OCI-LY3 (cell line): ENCODE measurements around the gene CHST8.

ENCODE experiments used
- H2AFZ ChIP-seq: fragments of 200-600, 300-600 bp; shearing (Covaris generic); 2 replicates; pipeline ENCODE4 v1.6.0; 2014; ENCODE audit warnings: antibody characterized with exemption, low read depth, low read length
- H3K27ac ChIP-seq: fragments of 200-600, 300-600 bp; sonication (generic); 2 replicates; pipeline ENCODE4 v1.5.1; 2014; ENCODE audit warnings: mild to moderate bottlenecking, low read length, moderate library complexity, mixed read lengths
- H3K27me3 ChIP-seq: fragments of 200-600, 300-600 bp; sonication (generic); 2 replicates; pipeline ENCODE4 v1.6.1; 2014; ENCODE audit warnings: low read depth, low read length, mixed read lengths
- H3K36me3 ChIP-seq: fragments of 200-600, 300-600 bp; sonication (generic); replicated peaks from 2 replicates; pipeline ENCODE3; 2014; ENCODE audit warnings: low read depth, low read length, mixed read lengths
- H3K4me1 ChIP-seq: fragments of 300-600, 200-600 bp; sonication (generic); 2 replicates; pipeline ENCODE4 v1.6.1; 2014; ENCODE audit warnings: low read length, mixed read lengths
- H3K4me2 ChIP-seq: fragments of 200-600, 300-600 bp; sonication (generic); 2 replicates; pipeline ENCODE4 v1.6.1; 2014; ENCODE audit warnings: low read length, mixed read lengths
- H3K4me3 ChIP-seq: fragments of 300-600, 200-600 bp; sonication (generic); 2 replicates; pipeline ENCODE4 v1.5.1; 2014; ENCODE audit warnings: antibody characterized with exemption, mild to moderate bottlenecking, low read length, moderate library complexity
- H3K79me2 ChIP-seq: fragments of 300-600, 200-600 bp; shearing (Covaris generic); 2 replicates; pipeline ENCODE4 v1.6.1; 2014; ENCODE audit warnings: mild to moderate bottlenecking, low read length, mixed read lengths
- H3K9ac ChIP-seq: fragments of 300-600, 200-600 bp; shearing (Covaris generic); 2 replicates; pipeline ENCODE4 v1.6.0; 2014; ENCODE audit warnings: mild to moderate bottlenecking, low read length, moderate library complexity
- H3K9me3 ChIP-seq: fragments of 200-600, 300-600 bp; shearing (Covaris generic); 2 replicates; pipeline ENCODE4 v1.6.1; 2014; ENCODE audit warnings: low read length, mixed read lengths; ENCODE audit not compliant: insufficient read depth
- H4K20me1 ChIP-seq: fragments of 200-600, 300-600 bp; sonication (generic); 2 replicates; pipeline ENCODE4 v1.6.1; 2016; ENCODE audit warnings: low read length, mixed read lengths; ENCODE audit not compliant: insufficient read depth
- EZH2phosphoT487 ChIP-seq: fragments of 200-600 bp; shearing (Covaris generic); IDR thresholded peaks from 2 replicates; pipeline ENCODE4 v1.6.1; 2018; ENCODE audit warnings: antibody characterized with exemption, mixed run types, low read depth
- TF ChIP-seq, protein P1 (sequence below): fragments of 200-600, 300-600 bp; sonication (generic); IDR thresholded peaks from 2 replicates; pipeline ENCODE4 v1.5.1; 2014; ENCODE audit warnings: antibody characterized with exemption, low read length, low read depth

CHST8 gene

DNA sequence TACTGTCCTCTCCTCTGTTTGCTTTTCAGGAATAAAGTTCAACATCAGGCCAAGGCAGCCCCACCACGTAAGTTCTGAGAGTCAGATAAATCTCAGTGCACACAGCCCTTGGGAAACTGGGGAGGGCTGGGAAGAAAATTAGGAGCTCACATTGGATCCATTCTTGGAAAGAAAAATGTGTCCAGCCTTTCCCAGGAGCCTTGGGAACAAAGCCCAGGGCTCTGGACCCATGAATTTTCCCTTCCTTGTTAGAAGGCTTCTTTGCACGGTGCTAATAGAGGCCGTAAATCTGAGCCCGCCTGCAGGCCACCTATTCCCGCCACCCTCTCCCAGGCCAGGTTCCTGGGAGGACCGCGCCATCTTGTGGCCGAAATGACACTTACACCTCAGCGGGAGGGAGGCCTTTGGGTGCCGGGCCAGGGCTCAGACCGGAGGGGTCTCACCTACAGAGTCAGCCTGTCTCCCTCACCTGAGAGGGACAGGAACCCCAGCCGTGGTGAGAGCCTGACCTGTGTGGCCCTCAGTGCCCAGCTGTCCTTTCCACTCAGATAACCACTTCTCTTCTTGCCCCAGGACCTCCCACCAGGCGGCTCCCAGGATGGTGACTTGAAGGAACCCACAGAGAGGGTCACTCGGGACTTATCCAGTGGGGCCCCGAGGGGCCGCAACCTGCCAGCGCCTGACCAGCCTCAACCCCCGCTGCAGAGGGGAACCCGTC, 149.8 kb downstream of the CHST8 start:
- no peaks in the 10 kb centered on the region for H3K79me2 ChIP-seq
- no peaks in the 10 kb centered on the region for H3K9me3 ChIP-seq
- no peaks in the 10 kb centered on the region for H3K4me1 ChIP-seq
- no peak overlapping the region for H3K9ac ChIP-seq
- no peak overlapping the region for H3K27ac ChIP-seq
- H4K20me1 ChIP-seq, result peaks cover 23% of the 10 kb centered on the region
- no peak overlapping the region for H3K4me2 ChIP-seq
- TF ChIP-seq, protein P1, sequence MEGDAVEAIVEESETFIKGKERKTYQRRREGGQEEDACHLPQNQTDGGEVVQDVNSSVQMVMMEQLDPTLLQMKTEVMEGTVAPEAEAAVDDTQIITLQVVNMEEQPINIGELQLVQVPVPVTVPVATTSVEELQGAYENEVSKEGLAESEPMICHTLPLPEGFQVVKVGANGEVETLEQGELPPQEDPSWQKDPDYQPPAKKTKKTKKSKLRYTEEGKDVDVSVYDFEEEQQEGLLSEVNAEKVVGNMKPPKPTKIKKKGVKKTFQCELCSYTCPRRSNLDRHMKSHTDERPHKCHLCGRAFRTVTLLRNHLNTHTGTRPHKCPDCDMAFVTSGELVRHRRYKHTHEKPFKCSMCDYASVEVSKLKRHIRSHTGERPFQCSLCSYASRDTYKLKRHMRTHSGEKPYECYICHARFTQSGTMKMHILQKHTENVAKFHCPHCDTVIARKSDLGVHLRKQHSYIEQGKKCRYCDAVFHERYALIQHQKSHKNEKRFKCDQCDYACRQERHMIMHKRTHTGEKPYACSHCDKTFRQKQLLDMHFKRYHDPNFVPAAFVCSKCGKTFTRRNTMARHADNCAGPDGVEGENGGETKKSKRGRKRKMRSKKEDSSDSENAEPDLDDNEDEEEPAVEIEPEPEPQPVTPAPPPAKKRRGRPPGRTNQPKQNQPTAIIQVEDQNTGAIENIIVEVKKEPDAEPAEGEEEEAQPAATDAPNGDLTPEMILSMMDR, result peak; percentile 92
- TF ChIP-seq EZH2phosphoT487, result no peak
- no peak overlapping the region for H2AFZ ChIP-seq
- peaks cover 26% of the 10 kb centered on the region for H3K27me3 ChIP-seq
- H3K36me3 ChIP-seq, result no peaks in the 10 kb centered on the region
- no peak overlapping the region for H3K4me3 ChIP-seq

GRCh38 chr19:33772102-33772857, 150.5 kb downstream of the CHST8 start:
- Histone ChIP-seq H4K20me1 (peaks cover 16% of the 10 kb centered on the region), H3K4me1 (no peaks in the 10 kb centered on the region), H3K36me3 (no peaks in the 10 kb centered on the region), H3K79me2 (no peaks in the 10 kb centered on the region), H3K27ac (no peak overlapping the region), H3K4me2 (no peak overlapping the region), H3K9me3 (no peaks in the 10 kb centered on the region), H3K4me3 (no peak overlapping the region), H2AFZ (no peak overlapping the region), H3K27me3 (peaks cover 26% of the 10 kb centered on the region), H3K9ac (no peak overlapping the region)
- TF ChIP-seq, protein P1, result no peak
- TF ChIP-seq EZH2phosphoT487, result no peak

- Histone ChIP-seq H3K4me3 (no peak overlapping the region), H4K20me1 (peaks cover 11% of the 10 kb centered on the region), H3K27ac (no peak overlapping the region), H3K4me1 (no peaks in the 10 kb centered on the region), H3K79me2 (no peaks in the 10 kb centered on the region), H3K4me2 (no peak overlapping the region), H3K27me3 (peaks cover 26% of the 10 kb centered on the region), H2AFZ (no peak overlapping the region), H3K36me3 (no peaks in the 10 kb centered on the region), H3K9ac (no peak overlapping the region), H3K9me3 (no peaks in the 10 kb centered on the region)
- TF ChIP-seq EZH2phosphoT487, result no peak
- TF ChIP-seq, protein P1, result no peak
These were observed 151.1 kb downstream of the CHST8 start for GRCh38 chr19:33772858-33773180.

- TF ChIP-seq EZH2phosphoT487, result no peak
- TF ChIP-seq, protein P1, result no peak
- Histone ChIP-seq H3K36me3 (no peaks in the 10 kb centered on the region), H3K4me2 (no peak overlapping the region), H3K27ac (no peak overlapping the region), H2AFZ (no peak overlapping the region), H3K9ac (no peak overlapping the region), H3K79me2 (no peaks in the 10 kb centered on the region), H3K9me3 (no peaks in the 10 kb centered on the region), H3K4me1 (peaks cover 6% of the 10 kb centered on the region), H3K27me3 (peaks cover 24% of the 10 kb centered on the region), H4K20me1 (0 out of 2 replicates have a peak, but pooled peaks cover 7% of the 10 kb centered on the region), H3K4me3 (no peak overlapping the region)
These were observed 152.2 kb downstream of the CHST8 start for GRCh38 chr19:33773704-33774624.
